GM21526 (cell line): ENCODE measurements around the gene SKIDA1.

Experiments used
- ATAC-seq: cut with Tn5 transposase; IDR thresholded peaks from one replicate; pipeline ENCODE4 v1.9.1; 2021; ENCODE audit warnings: moderate library complexity; ENCODE audit not compliant: unreplicated experiment, low FRiP score

Gene SKIDA1

DNA sequence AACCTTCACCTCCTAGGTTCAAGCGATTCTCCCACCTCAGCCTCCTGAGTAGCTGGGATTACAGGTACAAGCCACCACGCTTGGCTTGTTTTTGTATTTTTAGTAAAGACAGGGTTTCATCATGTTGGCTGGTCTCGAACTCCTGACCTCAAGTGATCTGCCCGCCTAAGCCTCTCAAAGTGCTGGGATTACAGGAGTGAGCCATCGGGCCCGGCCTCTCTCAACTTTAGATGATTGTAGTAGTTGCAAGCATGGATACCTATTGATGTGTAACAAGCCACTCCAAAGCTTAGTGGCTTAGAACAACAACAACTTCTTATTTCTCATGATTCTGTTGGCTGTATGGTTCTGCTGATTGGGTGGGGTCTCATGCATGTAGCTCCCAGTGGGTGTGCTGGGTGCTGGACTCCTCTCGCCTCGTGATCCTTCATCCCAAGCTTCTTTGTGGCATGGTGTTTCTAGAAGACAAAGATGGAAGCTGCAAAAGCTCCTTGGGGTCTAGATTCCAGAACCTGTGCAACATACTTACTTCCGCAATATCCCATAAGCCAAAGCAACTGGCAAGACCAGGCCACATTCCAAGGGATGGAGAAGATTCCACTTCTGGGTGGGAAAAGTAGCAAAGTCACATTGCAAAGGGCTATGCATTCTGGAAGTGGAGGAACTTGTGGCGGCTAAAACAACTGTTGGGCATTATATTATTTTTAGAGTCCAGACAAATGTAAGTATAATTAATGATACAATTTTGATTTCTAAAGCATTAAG lies 37.9 kb downstream of the SKIDA1 start:
- no peak for ATAC-seq

DNA sequence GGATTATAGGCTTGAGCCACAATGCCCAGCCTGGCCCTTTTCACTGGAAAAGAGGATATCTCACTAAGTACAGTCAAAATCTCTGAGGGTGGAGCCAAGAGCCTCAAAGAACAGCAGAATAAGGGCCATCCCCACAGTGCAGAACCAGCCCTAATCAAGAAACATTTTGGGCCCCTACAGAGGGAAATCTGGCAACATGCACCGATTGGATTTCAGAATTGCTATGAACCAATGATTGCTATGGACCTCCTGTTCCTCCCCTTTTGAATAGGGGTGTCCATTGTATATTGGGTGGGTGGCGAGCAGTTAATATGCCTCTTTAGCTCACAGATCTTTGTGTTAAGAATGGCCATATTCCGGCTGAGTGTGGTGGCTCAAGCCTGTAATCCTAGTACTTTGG lies 42.7 kb downstream of the SKIDA1 start:
- no peak for ATAC-seq

- no peak for ATAC-seq
These were observed 44.1 kb downstream of the SKIDA1 start for GRCh38 chr10:21481407-21481806.

DNA sequence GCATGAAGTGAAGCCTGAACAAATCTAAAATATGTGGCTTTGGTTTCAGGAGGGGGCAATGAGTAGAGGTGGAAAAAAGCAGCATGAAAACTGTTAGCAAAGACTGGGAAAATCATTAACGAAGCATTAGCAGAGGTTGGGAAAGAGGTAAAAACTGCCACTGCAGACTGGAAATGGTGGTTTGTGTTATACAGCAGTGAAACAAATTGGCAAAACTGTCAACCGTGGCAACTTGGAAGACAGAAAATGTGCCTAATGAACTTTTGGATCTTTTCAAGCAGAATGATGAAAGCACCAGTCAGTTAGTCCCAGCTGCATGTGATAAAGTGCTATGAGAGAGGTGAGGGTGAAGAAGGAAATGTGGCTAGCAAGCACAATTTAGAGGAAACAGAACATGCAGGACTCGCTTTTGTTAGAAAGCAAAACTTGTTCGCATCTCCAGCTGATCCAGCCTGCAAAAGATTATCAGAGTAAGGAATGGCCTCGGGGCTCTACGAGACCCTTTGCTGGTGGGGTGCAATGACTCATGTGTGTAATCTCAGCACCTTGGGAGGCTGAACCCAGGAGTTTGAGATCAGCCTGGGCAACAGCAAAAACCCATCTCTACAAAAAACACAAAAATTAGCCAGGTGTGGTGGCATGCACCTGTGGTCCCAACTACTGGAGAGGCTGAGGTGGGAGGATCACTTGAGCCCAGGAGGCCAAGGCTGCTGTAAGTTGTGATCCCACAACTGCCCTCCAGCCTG lies 45.7 kb downstream of the SKIDA1 start:
- no peak for ATAC-seq

GRCh38 chr10:21475393-21475792 lies 50.1 kb downstream of the SKIDA1 start:
- no peak for ATAC-seq

GRCh38 chr10:21473541-21473940 lies 51.9 kb downstream of the SKIDA1 start:
- ATAC-seq = no peak

GRCh38 chr10:21473135-21473534 lies 52.3 kb downstream of the SKIDA1 start:
- ATAC-seq = no peak

- ATAC-seq = no peak
These were observed 57.4 kb downstream of the SKIDA1 start for GRCh38 chr10:21468086-21468485.

- no peak for ATAC-seq
These were observed 57.8 kb downstream of the SKIDA1 start for GRCh38 chr10:21467633-21468032.

DNA sequence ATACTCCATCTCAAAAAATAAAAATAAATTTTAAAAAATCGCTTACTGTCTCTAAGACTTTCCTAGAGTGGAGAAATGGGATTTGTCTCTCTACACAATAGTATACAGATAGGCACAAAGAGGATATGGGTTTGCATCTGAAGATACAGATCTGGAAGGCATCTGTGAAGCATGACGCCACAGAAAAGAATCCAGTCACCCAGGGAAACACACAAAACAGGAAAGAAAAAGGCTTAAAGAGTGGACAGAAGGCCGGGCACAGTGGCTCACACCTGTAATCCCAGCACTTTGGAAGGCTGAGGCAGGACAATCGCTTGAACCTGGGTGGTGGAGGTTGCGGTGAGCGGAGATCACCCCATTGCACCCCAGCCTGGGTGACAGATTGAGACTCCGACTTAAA lies 61.3 kb downstream of the SKIDA1 start:
- ATAC-seq = no peak
